Measurements from ENCODE around the gene CHST8. TPM values are rescaled to one million over a fixed set of nuclear protein-coding genes. Genes with fewer than 3 reads are reported as not detected.

Gene CHST8
- total RNA-seq, 1 experiment from 2014 or later: not detected

DNA sequence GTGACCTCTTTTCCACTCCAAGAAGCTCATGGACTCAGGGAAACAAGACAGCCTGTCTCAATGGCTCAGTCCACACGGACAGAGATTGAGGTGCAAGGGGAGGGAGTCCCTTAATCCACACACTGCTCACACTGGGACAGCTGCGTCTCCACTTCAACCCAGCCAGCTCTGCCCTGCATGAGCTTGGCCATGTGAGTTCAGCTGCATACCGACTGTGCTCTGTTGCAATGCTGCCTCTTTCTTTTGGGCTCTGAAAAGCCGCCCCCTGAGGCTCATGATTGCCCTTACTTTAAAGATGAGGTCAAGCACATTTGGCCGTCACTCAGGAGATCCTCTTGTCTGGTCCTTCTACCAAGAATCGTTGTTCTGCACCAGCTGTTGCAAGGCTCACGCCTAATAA is 110.1 kb downstream of the CHST8 start:
- no peak for DNase-seq
- Histone ChIP-seq H3K9me3 (ENCODE audit: insufficient read depth, low read depth) (no peaks in the 10 kb centered on the region), H3K27me3 (ENCODE audit: insufficient read depth, low read depth) (peaks cover 96% of the 10 kb centered on the region), H3K36me3 (ENCODE audit: low read depth) (no peaks in the 10 kb centered on the region), H3K4me1 (replicated peaks; ENCODE audit: insufficient read depth) (no peaks in the 10 kb centered on the region), H3K9me2 (ENCODE audit: insufficient read depth) (no peaks in the 10 kb centered on the region), H2AFZ (no peak overlapping the region), H3K79me2 (ENCODE audit: low read depth) (no peaks in the 10 kb centered on the region), H3K4me2 (no peak overlapping the region), H3K4me3 (no peak overlapping the region), H4K20me1 (ENCODE audit: insufficient read depth) (no peaks in the 10 kb centered on the region), H3F3A (ENCODE audit: insufficient read depth, low read depth) (no peaks in the 10 kb centered on the region), H3K27ac (no peak overlapping the region)
- no TSS peak for BruUV-seq (replicated peaks)
- intact Hi-C loops (cut with micrococcal nuclease; ENCODE audit: unreplicated experiment): no loop called here
- ChIA-PET POLR2A (ENCODE audit: unreplicated experiment) (no interaction called here), CTCF (no interaction called here)
- no peak for TF ChIP-seq CTCF (conservative IDR thresholded peaks at IDR 0.05)
- no peak for TF ChIP-seq EZH2 (IDR thresholded peaks at IDR 0.05; ENCODE audit: low read depth)

GRCh38 chr19:33734913-33735312 is 113.2 kb downstream of the CHST8 start:
- no peaks in the 10 kb centered on the region for H3F3A ChIP-seq (ENCODE audit: insufficient read depth, low read depth)
- H3K79me2 ChIP-seq (ENCODE audit: low read depth): no peaks in the 10 kb centered on the region
- no peaks in the 10 kb centered on the region for H3K9me2 ChIP-seq (ENCODE audit: insufficient read depth)
- H3K4me3 ChIP-seq: no peak overlapping the region
- no TSS peak for BruUV-seq (replicated peaks)
- POLR2A ChIA-PET (ENCODE audit: unreplicated experiment): no interaction called here
- DNase-seq: no peak
- CTCF ChIA-PET: no interaction called here
- H4K20me1 ChIP-seq (ENCODE audit: insufficient read depth): no peaks in the 10 kb centered on the region; the same call in 1 of the 2 replicates
- no peak for TF ChIP-seq EZH2 (IDR thresholded peaks at IDR 0.05; ENCODE audit: low read depth)
- TF ChIP-seq CTCF (conservative IDR thresholded peaks at IDR 0.05): no peak
- H3K27ac ChIP-seq: no peak overlapping the region
- no peaks in the 10 kb centered on the region for H3K4me1 ChIP-seq (replicated peaks; ENCODE audit: insufficient read depth)
- H3K4me2 ChIP-seq: no peak overlapping the region
- H3K27me3 ChIP-seq (ENCODE audit: insufficient read depth, low read depth): peaks cover 96% of the 10 kb centered on the region
- no peaks in the 10 kb centered on the region for H3K9me3 ChIP-seq (ENCODE audit: insufficient read depth, low read depth)
- no peak overlapping the region for H2AFZ ChIP-seq
- intact Hi-C loops (cut with micrococcal nuclease; ENCODE audit: unreplicated experiment): no loop called here
- H3K36me3 ChIP-seq (ENCODE audit: low read depth): no peaks in the 10 kb centered on the region

DNA sequence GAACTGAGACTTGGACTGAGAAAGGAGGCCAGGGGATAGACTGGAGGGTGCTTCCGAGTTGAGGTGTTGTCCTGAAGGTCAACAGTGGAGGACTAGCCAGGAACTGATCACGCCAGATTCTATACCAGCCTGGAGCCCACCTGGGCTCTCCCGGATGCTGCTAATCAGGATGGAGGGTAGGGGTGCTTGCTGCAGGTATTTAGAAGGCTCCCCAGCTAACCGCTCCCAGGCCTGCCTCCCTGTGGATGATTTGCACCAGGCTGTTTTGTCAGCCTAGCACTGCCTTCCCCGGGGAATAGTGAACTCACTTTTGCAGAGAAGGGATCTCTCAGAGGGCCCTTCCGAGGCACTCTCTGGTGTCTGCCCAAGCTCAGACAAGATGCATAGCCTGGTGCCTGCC is 114.4 kb downstream of the CHST8 start:
- no peaks in the 10 kb centered on the region for H3K36me3 ChIP-seq (ENCODE audit: low read depth)
- TF ChIP-seq CTCF (conservative IDR thresholded peaks at IDR 0.05) (no peak), EZH2 (IDR thresholded peaks at IDR 0.05; ENCODE audit: low read depth) (no peak)
- intact Hi-C loops (cut with micrococcal nuclease; ENCODE audit: unreplicated experiment): no loop called here
- no peak overlapping the region for H2AFZ ChIP-seq
- no peak overlapping the region for H3K4me2 ChIP-seq
- H3K27me3 ChIP-seq (ENCODE audit: insufficient read depth, low read depth): peaks cover 95% of the 10 kb centered on the region
- H4K20me1 ChIP-seq (ENCODE audit: insufficient read depth): no peaks in the 10 kb centered on the region; the same call in 1 of the 2 replicates
- no peaks in the 10 kb centered on the region for H3K9me2 ChIP-seq (ENCODE audit: insufficient read depth)
- no peaks in the 10 kb centered on the region for H3K9me3 ChIP-seq (ENCODE audit: insufficient read depth, low read depth)
- ChIA-PET CTCF (no interaction called here), POLR2A (ENCODE audit: unreplicated experiment) (no interaction called here)
- H3K79me2 ChIP-seq (ENCODE audit: low read depth): no peaks in the 10 kb centered on the region
- no TSS peak for BruUV-seq (replicated peaks)
- no peaks in the 10 kb centered on the region for H3F3A ChIP-seq (ENCODE audit: insufficient read depth, low read depth)
- DNase-seq: no peak
- no peak overlapping the region for H3K27ac ChIP-seq
- H3K4me1 ChIP-seq (replicated peaks; ENCODE audit: insufficient read depth): no peaks in the 10 kb centered on the region
- no peak overlapping the region for H3K4me3 ChIP-seq
